Esophagus squamous epithelium (tissue), 4 donors: Measurements from ENCODE around the gene KSR1.

Source experiments
- CTCF ChIP-seq, 6 experiments: fragments of 450-650 bp in 4 of 6; fragments of 200-600 bp in 2 of 6; sonication (generic) in 2 of 6; IDR thresholded peaks; one replicate each; pipeline ENCODE4 v1.5.1; 2016 to 2019; ENCODE audit warnings: antibody characterized with exemption in 6 of 6, mild to moderate bottlenecking in 4 of 6, moderate library complexity in 4 of 6
- POLR2A ChIP-seq, 4 donors: fragments of 450-650 bp; IDR thresholded peaks; one replicate each; pipeline ENCODE4 v1.6.1; 2017; ENCODE audit warnings: antibody characterized with exemption in 4 of 4, mild to moderate bottlenecking in 4 of 4, moderate library complexity in 3 of 4

GRCh38 chr17:27579304-27579703 lies 123.1 kb downstream of the KSR1 start:
- TF ChIP-seq CTCF (IDR thresholded peaks at IDR 0.05) (no peak), POLR2A (IDR thresholded peaks at IDR 0.05) (no peak)
